GM10266 (cell line): Measurements from ENCODE around the gene FHAD1.

ENCODE experiments used
- DNase-seq: peaks from one replicate; pipeline ENCODE4 v3.0.0; 2012; ENCODE audit errors: extremely low spot score
- TF ChIP-seq, protein P1 (sequence below): IDR thresholded peaks from 2 replicates; pipeline ENCODE4 v1.5.1; 2012; ENCODE audit warnings: mild to moderate bottlenecking, low read depth; ENCODE audit not compliant: control insufficient read depth, insufficient read depth; ENCODE audit errors: missing control alignments

Gene FHAD1

DNA sequence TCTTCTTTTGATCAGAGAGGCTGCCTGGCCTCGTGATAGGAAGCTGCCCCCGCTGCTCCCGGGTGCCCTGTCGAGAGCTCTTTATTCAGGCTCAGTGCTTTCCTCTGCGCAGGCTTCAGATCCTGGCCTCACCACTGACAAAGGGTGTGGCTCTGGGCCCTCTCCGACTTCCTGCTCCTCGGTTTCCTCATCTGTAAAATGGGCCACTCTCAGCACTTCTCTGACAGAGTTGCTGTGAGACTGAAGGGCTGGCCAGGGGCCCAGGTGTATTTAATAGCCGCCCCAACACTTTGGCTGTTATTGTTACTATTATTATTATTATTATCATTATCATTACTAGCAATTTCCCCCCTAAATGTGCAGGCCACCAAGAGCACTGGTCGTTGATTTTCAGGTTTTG lies 101.6 kb downstream of the FHAD1 start:
- TF ChIP-seq, protein P1, sequence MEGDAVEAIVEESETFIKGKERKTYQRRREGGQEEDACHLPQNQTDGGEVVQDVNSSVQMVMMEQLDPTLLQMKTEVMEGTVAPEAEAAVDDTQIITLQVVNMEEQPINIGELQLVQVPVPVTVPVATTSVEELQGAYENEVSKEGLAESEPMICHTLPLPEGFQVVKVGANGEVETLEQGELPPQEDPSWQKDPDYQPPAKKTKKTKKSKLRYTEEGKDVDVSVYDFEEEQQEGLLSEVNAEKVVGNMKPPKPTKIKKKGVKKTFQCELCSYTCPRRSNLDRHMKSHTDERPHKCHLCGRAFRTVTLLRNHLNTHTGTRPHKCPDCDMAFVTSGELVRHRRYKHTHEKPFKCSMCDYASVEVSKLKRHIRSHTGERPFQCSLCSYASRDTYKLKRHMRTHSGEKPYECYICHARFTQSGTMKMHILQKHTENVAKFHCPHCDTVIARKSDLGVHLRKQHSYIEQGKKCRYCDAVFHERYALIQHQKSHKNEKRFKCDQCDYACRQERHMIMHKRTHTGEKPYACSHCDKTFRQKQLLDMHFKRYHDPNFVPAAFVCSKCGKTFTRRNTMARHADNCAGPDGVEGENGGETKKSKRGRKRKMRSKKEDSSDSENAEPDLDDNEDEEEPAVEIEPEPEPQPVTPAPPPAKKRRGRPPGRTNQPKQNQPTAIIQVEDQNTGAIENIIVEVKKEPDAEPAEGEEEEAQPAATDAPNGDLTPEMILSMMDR: no peak
- DNase-seq: no peak

DNA sequence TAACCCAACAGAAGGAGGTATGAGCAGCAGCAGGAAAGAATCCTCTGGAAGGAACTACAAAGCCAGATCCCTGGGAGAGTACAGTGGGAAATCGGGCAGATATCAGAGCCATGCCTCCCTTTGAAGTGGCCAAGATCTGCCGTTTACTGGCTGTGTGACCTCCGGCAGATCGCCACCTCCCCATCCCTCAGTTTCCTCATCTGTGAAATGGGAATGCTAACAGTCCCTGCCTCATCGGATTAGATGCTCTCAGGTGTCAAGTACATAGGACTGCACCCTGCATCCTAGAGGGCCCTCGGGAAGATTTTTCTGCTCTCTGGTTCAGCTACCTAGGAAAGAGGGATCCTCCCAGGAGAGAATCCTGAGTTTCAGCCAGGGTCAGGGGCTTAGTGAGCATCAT lies 102.1 kb downstream of the FHAD1 start:
- TF ChIP-seq, protein P1: no peak
- DNase-seq: no peak

- no peak for DNase-seq
Measured at GRCh38 chr1:15350151-15350550, 103.1 kb downstream of the FHAD1 start.

GRCh38 chr1:15350551-15351200 lies 103.7 kb downstream of the FHAD1 start:
- TF ChIP-seq, protein P1: no peak
- DNase-seq: no peak

More at GRCh38 chr1:15350151-15350550, 103.1 kb downstream of the FHAD1 start:
- TF ChIP-seq, protein P1: no peak

DNA sequence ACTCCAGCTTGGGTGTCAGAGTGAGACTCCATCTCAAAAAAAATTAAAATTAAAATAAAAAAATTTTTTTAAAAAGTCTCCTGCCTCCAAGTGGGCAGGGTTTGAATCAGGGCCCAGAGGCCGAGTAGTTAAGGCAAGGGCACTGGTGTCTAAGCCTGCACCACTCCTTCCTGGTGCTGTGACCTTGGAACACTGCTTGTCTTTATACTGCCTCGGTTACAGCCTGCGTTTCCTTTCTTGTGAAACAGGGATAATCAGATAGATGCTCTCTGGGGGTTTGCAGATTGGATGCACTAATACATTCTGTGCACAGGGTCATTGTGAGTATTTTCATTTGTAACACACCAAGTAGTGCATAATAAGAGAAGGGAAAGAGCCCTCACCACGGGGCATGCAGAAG lies 104.3 kb downstream of the FHAD1 start:
- no peak for DNase-seq
- TF ChIP-seq, protein P1: no peak

- TF ChIP-seq, protein P1: no peak
- DNase-seq: no peak
Measured at GRCh38 chr1:15352128-15352957, 105.3 kb downstream of the FHAD1 start.

- no peak for DNase-seq
- TF ChIP-seq, protein P1: no peak
Measured at GRCh38 chr1:15353839-15354579, 107.0 kb downstream of the FHAD1 start.
